ENCODE data around the gene CSNK2A3.

Gene CSNK2A3

GRCh38 chr11:11346303-11346702 is 6.7 kb downstream of the CSNK2A3 start:
- no peak overlapping the region for H3K4me3 ChIP-seq (replicated peaks; ENCODE audit: low read depth, low read length)
- DNase-seq (ENCODE audit: low read depth): no peak
- no peak for TF ChIP-seq CTCF (IDR thresholded peaks at IDR 0.05; ENCODE audit: low read length, missing control alignments)

GRCh38 chr11:11345099-11345498 is 8.0 kb downstream of the CSNK2A3 start:
- no peak overlapping the region for H3K4me3 ChIP-seq (replicated peaks; ENCODE audit: low read depth, low read length)
- no peak for DNase-seq (ENCODE audit: low read depth)
- TF ChIP-seq CTCF (IDR thresholded peaks at IDR 0.05; ENCODE audit: low read length, missing control alignments): no peak

GRCh38 chr11:11344045-11344444 is 9.0 kb downstream of the CSNK2A3 start:
- TF ChIP-seq CTCF (IDR thresholded peaks at IDR 0.05; ENCODE audit: low read length, missing control alignments): no peak
- H3K4me3 ChIP-seq (replicated peaks; ENCODE audit: low read depth, low read length): no peak overlapping the region
- no peak for DNase-seq (ENCODE audit: low read depth)

GRCh38 chr11:11338304-11338703 is 14.7 kb downstream of the CSNK2A3 start:
- no peak for TF ChIP-seq CTCF (IDR thresholded peaks at IDR 0.05; ENCODE audit: low read length, missing control alignments)
- H3K4me3 ChIP-seq (replicated peaks; ENCODE audit: low read depth, low read length): no peak overlapping the region
- no peak for DNase-seq (ENCODE audit: low read depth)

GRCh38 chr11:11336664-11337063 is 16.4 kb downstream of the CSNK2A3 start:
- no peak for TF ChIP-seq CTCF (IDR thresholded peaks at IDR 0.05; ENCODE audit: low read length, missing control alignments)
- H3K4me3 ChIP-seq (replicated peaks; ENCODE audit: low read depth, low read length): no peak overlapping the region
- DNase-seq (ENCODE audit: low read depth): no peak

GRCh38 chr11:11335043-11335442 is 18.0 kb downstream of the CSNK2A3 start:
- no peak overlapping the region for H3K4me3 ChIP-seq (replicated peaks; ENCODE audit: low read depth, low read length)
- no peak for DNase-seq (ENCODE audit: low read depth)
- TF ChIP-seq CTCF (IDR thresholded peaks at IDR 0.05; ENCODE audit: low read length, missing control alignments): no peak

- H3K4me3 ChIP-seq (replicated peaks; ENCODE audit: low read depth, low read length): no peak overlapping the region
- no peak for DNase-seq (ENCODE audit: low read depth)
- TF ChIP-seq CTCF (IDR thresholded peaks at IDR 0.05; ENCODE audit: low read length, missing control alignments): no peak
These were observed 18.4 kb downstream of the CSNK2A3 start for GRCh38 chr11:11334607-11335006.
